Measurements from ENCODE around the gene MSMP. TPM values are rescaled to one million over a fixed set of nuclear protein-coding genes. Genes with fewer than 3 reads are reported as not detected.

The MSMP gene
- total and polyA plus RNA-seq, 2 experiments from 2014 or later: not detected

DNA sequence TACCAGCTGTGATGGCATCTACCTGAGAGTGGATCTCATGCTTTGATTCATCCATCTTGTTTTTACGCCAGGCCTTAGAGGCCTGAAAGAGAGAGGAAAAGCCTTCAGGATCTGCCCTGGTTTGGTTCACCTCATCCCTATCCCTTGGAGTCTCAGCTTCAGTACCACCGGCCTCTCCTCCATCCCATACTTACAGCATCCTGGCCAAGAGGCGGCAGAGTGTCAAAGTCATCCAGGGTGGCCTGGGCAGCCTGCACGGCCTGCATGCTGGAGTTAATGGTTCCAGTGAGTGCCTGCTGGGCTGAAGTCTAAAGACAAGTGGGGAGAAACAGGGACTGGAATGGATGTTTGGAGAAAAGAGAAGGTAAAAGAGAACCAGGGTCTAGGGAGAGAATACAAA, 34.5 kb downstream of the MSMP start:
- Histone ChIP-seq H4K20me1 (ENCODE audit: insufficient read depth, poor library complexity, severe bottlenecking) (no peaks in the 10 kb centered on the region), H3K4me3 (no peak overlapping the region), H3K4me1 (ENCODE audit: insufficient read depth) (no peaks in the 10 kb centered on the region), H3K79me2 (peaks cover 4% of the 10 kb centered on the region), H3K4me2 (no peak overlapping the region), H2AFZ (no peak overlapping the region), H3K27ac (no peak overlapping the region), H3K27me3 (no peaks in the 10 kb centered on the region), H3K36me3 (replicated peaks; ENCODE audit: insufficient read depth, low read depth) (peaks cover 6% of the 10 kb centered on the region), H3K9me3 (ENCODE audit: low read depth) (no peaks in the 10 kb centered on the region), H3K9me2 (replicated peaks; ENCODE audit: insufficient read depth) (no peaks in the 10 kb centered on the region)
- TF ChIP-seq EZH2phosphoT487 (IDR thresholded peaks at IDR 0.05; ENCODE audit: low read depth, severe bottlenecking, unreplicated experiment) (no peak), EZH2 (IDR thresholded peaks at IDR 0.05; ENCODE audit: borderline replicate concordance) (no peak)
- TF ChIP-seq, protein P1, sequence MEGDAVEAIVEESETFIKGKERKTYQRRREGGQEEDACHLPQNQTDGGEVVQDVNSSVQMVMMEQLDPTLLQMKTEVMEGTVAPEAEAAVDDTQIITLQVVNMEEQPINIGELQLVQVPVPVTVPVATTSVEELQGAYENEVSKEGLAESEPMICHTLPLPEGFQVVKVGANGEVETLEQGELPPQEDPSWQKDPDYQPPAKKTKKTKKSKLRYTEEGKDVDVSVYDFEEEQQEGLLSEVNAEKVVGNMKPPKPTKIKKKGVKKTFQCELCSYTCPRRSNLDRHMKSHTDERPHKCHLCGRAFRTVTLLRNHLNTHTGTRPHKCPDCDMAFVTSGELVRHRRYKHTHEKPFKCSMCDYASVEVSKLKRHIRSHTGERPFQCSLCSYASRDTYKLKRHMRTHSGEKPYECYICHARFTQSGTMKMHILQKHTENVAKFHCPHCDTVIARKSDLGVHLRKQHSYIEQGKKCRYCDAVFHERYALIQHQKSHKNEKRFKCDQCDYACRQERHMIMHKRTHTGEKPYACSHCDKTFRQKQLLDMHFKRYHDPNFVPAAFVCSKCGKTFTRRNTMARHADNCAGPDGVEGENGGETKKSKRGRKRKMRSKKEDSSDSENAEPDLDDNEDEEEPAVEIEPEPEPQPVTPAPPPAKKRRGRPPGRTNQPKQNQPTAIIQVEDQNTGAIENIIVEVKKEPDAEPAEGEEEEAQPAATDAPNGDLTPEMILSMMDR (IDR thresholded peaks at IDR 0.05; ENCODE audit: poor library complexity): no peak
- no peak for DNase-seq (ENCODE audit: low spot score)
- 96% methylated on average over 4 of the region's 4 CpGs for WGBS (ENCODE audit: low lambda C conversion rate, missing lambda C conversion rate)

DNA sequence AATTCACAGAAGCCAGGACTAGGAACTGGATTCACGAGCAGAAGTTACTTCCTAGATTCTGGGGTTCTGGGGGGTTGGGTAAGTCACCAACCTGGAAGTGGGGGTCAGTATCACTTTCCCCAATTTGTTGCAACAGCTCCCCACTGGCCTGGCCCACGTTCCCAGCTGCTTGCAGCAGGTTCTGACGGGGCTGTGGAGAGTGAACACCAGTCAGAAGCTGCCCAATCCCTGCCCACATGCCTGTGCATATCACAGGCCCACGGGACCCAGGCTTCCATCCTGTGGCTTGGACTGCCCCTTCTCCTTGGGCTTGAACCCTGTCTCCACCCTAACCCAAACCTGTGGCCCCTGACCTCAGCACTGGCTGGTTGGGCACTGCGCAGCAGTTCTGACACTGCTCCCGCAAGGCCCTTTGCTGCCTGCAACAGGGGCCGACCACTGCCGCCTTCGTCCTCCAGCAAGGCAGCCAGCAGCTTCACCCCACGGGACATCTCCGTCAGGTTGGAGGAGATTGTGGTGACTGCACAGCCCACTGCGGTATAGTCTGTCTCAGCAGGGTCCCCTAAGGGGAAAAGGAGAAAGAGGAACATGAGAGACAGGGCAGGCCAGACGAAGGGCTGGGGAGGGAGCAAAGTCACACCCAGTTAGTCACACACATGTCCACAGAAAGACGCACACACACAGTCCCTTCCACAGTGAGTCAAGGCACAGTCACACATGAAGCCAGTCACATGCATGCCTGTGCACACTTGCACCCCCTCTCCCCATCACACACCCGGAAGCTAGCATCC, 35.2 kb downstream of the MSMP start:
- 93% methylated on average over 15 of the region's 15 CpGs for WGBS (ENCODE audit: low lambda C conversion rate, missing lambda C conversion rate)

DNA sequence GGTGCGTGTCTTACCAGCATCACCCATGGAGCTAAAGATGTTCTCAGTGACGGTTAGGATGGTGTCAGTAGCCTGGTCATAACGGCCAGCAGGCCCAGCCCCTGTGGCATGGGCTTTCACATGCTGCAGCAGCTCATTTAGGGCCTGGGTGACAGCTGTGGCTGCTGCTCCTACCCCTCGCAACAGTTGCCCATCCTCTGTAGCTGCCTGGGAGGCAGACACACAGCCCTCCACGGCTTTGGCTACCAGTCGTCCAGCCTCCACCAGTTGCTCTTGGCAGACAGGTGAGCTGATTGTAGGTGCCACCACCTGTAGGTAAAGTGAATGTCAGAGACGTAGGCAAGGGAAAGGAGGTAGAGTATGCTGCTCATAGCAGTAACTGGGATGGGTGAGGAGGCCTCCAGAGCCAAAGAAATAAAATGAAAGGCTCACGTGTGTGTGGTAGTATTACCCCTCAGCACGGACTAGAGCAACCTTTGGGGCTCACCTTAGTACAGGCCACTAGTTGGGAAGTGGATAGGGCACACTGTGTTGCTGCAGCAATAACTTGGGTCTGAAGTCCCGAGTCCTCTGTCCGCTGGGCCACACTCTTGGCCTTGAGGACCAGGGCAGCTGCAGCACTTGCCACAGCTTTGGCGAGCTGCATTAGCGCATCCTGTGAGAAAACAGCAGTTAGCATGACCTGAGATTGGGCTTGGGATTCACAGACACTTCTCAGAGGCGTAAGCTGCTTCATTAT, 36.8 kb downstream of the MSMP start:
- peaks cover 8% of the 10 kb centered on the region for H3K36me3 ChIP-seq (replicated peaks; ENCODE audit: insufficient read depth, low read depth)
- WGBS (ENCODE audit: low lambda C conversion rate, missing lambda C conversion rate): 94% methylated on average over 14 of the region's 14 CpGs
- peaks cover 2% of the 10 kb centered on the region for H3K79me2 ChIP-seq
- H3K4me2 ChIP-seq: no peak overlapping the region
- H3K4me3 ChIP-seq: no peak overlapping the region
- TF ChIP-seq, protein P1 (IDR thresholded peaks at IDR 0.05; ENCODE audit: poor library complexity): no peak
- no peak for TF ChIP-seq EZH2phosphoT487 (IDR thresholded peaks at IDR 0.05; ENCODE audit: low read depth, severe bottlenecking, unreplicated experiment)
- no peak for TF ChIP-seq EZH2 (IDR thresholded peaks at IDR 0.05; ENCODE audit: borderline replicate concordance)
- H3K9me3 ChIP-seq (ENCODE audit: low read depth): no peaks in the 10 kb centered on the region
- H4K20me1 ChIP-seq (ENCODE audit: insufficient read depth, poor library complexity, severe bottlenecking): no peaks in the 10 kb centered on the region
- no peak overlapping the region for H3K27ac ChIP-seq
- no peaks in the 10 kb centered on the region for H3K4me1 ChIP-seq (ENCODE audit: insufficient read depth)
- no peak for DNase-seq (ENCODE audit: low spot score)
- no peaks in the 10 kb centered on the region for H3K27me3 ChIP-seq
- no peaks in the 10 kb centered on the region for H3K9me2 ChIP-seq (replicated peaks; ENCODE audit: insufficient read depth)
- no peak overlapping the region for H2AFZ ChIP-seq

More for the DNA sequence above, 35.2 kb downstream of the MSMP start:
- Histone ChIP-seq H3K27ac (no peak overlapping the region), H3K9me3 (ENCODE audit: low read depth) (no peaks in the 10 kb centered on the region), H3K4me3 (no peak overlapping the region), H3K9me2 (replicated peaks; ENCODE audit: insufficient read depth) (no peaks in the 10 kb centered on the region), H2AFZ (no peak overlapping the region), H3K27me3 (no peaks in the 10 kb centered on the region), H3K36me3 (replicated peaks; ENCODE audit: insufficient read depth, low read depth) (peaks cover 6% of the 10 kb centered on the region), H3K79me2 (peaks cover 4% of the 10 kb centered on the region), H4K20me1 (ENCODE audit: insufficient read depth, poor library complexity, severe bottlenecking) (no peaks in the 10 kb centered on the region), H3K4me1 (ENCODE audit: insufficient read depth) (no peaks in the 10 kb centered on the region), H3K4me2 (no peak overlapping the region)
- no peak for DNase-seq (ENCODE audit: low spot score)
- TF ChIP-seq, protein P1 (IDR thresholded peaks at IDR 0.05; ENCODE audit: poor library complexity): no peak
- TF ChIP-seq EZH2 (IDR thresholded peaks at IDR 0.05; ENCODE audit: borderline replicate concordance): no peak
- TF ChIP-seq EZH2phosphoT487 (IDR thresholded peaks at IDR 0.05; ENCODE audit: low read depth, severe bottlenecking, unreplicated experiment): no peak
